ENCODE data around the gene SPTLC1.
"Not testable (repeated sequence)": the region's sequence is repeated elsewhere in the genome, so short reads cannot be mapped to it uniquely, and the experiment has no call there.

The SPTLC1 gene

DNA sequence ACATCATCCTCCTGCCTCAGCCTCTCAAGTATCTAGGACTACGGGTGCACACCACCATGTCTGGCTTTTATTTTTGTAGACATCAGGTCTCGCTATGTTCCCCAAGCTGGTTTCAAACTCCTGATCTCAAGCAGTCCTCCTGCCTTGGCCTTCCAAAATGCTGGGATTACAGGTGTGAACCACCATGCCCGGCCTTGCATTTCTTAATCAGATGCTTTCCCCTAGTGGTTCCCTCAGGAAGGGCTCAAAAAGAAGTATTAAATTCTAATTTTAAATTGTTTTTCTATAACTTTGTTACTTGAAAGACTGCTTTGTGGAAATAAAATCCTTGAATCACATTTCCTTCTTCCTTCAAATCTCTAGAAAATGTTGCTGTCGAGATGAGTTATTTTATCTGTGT lies 85.7 kb downstream of the SPTLC1 start:
- no peak for DNase-seq

DNA sequence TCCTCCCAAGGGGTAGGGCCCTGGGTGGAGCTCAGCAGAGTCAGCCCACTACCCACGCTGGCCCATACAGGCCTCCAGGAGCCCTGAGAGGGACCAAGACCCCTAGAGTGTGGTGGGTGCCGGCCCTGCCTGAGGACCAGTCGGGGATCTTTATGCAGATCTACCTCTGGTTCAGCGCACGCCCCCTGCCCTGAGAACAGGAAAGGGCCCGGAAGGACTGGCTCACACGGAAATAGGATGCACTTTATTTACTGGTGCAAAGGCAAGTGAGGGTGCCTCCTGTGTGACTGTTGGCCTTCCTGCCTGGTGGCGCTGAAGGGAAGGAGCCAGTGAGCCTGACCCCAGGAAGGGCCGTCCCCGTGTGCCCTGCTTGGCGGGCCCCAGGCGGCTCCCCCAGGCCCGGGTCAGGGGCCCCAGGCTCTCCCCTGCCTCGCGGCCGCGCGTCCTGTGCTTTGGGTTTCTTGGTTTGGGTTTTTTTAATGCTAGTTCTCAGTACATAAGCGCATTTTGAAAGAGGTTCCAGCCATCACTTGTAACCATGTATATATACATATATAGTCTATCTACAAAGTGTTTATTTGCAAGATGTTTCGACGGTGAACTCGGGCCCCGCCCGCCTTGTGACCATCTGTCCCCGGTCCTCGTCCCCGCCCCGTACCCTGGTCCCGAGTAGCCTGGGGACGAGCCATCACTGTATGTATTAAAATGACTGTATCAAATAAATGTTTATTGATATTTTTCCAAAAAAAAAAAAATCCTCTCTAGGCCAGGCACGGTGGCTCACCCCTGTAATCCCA lies 88.8 kb downstream of the SPTLC1 start:
- DNase-seq, result no peak

- DNase-seq, result not testable (repeated sequence)
These were observed 93.2 kb downstream of the SPTLC1 start for GRCh38 chr9:92021785-92022541.

DNA sequence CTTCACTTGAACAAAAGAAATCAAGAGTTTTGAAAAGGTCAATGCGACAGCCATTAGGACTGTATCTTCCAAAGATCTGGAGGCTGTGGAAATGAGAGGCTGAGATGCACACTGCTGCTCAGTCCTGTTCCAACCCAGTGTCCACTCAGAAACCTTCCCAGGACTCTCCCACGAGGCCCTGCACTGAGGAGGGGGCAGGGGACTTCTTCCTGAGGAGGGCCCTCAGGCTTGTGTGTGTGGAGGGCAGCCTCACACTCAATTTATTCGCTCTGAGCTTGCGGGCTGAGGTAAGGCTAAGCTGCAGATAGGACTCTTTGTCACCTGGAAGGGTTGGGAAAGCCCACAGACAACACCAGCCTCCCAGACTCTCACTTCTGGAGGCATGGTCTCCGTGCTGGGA lies 95.6 kb downstream of the SPTLC1 start:
- DNase-seq, result no peak

DNA sequence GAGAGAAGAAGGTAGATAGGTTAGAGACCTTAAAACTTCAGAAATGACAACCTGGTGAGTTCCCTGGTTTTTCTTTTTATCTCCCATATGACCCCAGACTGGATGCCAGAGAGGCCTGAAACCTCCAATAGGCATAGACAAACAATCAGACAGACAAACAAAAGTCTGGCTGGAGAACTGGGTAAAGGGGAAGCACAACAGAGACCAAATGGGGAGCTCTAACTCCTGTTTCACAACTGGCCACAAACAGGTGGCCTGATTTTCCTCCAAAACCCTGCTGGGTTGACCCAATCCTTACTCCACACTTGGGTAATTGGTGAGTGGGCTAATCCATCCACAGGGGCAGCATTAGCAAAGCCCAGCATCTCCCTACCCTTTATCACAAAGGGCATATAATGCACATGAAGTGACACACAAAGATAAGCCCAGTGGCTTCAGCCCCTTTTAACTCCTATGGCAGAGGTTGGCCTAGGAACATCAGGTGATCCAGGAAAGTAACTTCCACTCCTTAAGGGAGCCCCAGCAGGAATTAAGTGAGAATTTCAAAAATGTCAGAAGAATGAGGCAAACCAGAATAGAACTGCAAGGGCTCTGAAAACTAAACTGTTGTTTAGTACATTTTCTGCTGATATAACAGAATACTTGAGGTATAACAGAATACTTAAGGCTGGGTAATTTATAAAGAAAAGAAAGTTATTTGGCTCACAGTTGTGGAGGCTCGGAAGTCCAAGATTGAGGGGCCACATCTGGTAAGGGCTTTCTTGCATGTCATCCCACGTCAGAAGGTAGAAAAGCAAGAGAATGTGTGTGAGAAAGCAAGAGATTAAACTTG lies 104.3 kb downstream of the SPTLC1 start:
- DNase-seq, result no peak

DNA sequence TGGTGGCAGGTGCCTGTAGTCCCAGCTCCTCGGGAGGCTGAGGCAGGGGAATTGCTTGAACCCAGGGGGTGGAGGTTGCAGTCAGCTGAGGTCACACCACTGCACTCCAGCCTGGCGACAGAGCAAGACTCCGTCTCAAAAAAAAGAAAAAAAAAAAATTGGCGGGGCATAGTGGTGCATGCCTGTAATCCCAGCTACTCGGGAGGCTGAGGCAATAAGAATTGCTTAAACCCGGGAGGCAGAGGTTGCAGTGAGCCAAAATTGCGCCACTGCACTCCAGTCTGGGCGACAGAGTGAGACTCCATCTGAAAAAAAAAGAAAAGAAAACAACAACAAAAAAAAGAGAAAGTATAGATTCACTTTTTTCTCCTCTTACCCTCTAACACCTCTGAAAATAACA lies 105.0 kb downstream of the SPTLC1 start:
- DNase-seq, result not testable (repeated sequence)

- DNase-seq, result no peak
These were observed 107.2 kb downstream of the SPTLC1 start for GRCh38 chr9:92008041-92008440.

GRCh38 chr9:92004045-92004392 lies 111.2 kb downstream of the SPTLC1 start:
- DNase-seq, result no peak

GRCh38 chr9:92003308-92004044 lies 111.7 kb downstream of the SPTLC1 start:
- no peak for DNase-seq

DNA sequence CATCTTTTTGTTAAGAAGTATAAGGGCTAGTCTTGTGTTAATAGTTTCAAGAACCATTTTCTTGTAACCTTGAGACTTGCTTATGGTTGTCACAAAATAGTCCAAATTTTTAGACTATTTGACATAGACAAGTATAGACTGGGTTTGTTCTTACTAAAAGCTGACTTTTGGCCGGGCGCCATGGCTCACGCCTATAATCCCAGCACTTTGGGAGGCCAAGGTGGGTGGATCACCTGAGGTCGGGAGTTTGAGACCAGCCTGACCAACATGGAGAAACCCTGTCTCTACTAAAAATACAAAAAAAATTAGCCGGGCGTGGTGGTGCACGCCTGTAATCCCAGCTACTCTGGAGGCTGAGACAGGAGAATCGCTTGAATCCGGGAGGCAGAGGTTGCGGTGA lies 113.3 kb downstream of the SPTLC1 start:
- not testable (repeated sequence) for DNase-seq

DNA sequence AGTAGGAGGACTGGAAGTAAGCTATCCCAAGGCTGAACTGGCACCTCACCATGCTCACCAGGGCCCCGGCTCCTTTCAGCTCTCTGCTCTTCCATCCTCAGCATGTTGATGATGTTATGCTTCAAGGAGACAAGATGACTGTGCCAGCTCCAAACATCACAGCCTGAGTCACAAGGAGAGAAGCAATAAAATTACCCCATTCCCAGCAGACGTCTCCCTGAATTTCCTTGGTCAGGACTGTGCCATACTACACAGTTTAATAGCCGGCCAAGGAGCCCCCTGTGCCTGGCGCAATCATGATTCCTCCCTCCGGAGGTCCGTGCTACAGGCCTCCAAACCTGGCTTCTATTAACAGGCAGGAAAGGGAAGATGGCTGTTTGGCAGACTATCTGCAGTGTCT lies 114.0 kb downstream of the SPTLC1 start:
- no peak for DNase-seq

- no peak for DNase-seq
These were observed 120.1 kb downstream of the SPTLC1 start for GRCh38 chr9:91995000-91995655.

DNA sequence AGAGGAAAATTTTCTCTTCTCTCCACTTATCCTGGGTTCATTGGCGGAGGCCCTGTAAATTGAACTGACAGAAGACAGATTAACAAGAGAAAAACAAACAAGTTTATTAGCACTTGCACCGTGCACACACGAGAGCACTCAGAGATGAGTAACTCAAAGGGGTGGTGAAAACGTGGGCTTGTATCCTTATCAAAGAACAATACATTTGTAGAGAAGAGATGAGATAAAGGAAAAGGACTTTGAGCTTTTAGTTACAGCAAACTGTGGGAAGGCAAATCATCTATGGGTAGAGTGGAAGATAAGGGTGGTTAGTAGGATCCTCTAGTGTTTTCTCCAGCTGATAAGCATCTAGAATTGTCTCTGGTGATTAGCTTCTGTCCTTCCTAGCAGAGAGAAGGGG lies 120.8 kb downstream of the SPTLC1 start:
- no peak for DNase-seq

DNA sequence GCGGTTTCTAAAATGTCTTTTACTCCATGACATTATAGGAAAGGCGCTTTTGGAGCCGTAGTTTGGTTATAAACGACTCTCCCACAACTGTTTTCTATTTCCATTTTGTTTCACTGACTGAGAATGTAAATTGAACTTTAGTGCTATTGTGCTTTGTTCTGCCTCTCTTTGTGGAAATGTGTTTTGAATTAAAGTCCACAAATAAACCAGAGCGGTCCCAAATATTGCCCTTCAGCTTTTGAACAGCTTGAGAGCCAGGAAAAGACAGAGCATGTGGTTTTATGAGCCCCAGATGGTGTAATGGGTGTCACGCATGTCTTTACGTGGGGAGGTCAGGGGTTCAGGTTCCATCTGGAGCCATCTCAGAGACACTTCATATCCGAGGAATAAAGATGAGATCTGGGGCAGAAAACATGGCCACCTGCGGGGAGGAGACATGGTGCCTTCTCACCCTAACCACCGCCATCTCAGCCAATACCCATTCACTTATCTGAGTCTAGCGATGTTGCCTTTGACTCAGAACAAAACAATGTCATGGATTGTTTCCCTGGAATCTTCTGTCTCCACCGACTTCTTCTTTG lies 122.7 kb downstream of the SPTLC1 start:
- DNase-seq, result no peak

GRCh38 chr9:91991721-91992341 lies 123.4 kb downstream of the SPTLC1 start:
- DNase-seq, result no peak

- DNase-seq, result no peak
These were observed 129.0 kb downstream of the SPTLC1 start for GRCh38 chr9:91986248-91986647.

DNA sequence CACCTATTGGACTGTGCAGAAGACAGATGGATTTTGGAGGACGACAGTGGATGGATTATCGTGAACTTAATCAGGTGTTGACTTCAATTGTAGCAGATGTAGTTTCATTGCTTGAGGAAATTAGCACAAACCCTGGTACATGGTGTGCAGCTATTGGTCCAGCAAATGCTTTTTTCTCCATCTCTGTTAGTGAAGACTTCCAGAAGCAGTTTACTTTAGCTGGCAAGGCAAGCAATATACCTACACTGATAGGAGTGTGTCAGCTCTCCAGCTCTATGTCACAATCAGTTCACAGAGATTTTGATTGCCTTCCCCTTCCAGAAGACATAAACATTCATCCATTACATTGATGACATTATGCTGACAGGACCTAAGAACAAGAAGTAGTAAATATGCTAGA lies 129.5 kb downstream of the SPTLC1 start:
- no peak for DNase-seq

All from activated CD4-positive, CD25-positive, alpha-beta regulatory T cell treated with anti-CD3 and anti-CD28 coated beads, Interleukin-2, amount 50 U/mL, for 72 hours (primary cell).